Parathyroid adenoma (tissue), 2 donors: Measurements from ENCODE around the gene BOLA3.

Experiments
- H2AFZ ChIP-seq: fragments of 300-600 bp; sonication (generic); one replicate; pipeline ENCODE4 v1.7.0; 2017; ENCODE audit warnings: antibody characterized with exemption, mild to moderate bottlenecking
- H3K27ac ChIP-seq: fragments of 300-600 bp; sonication (generic); one replicate; pipeline ENCODE4 v1.7.0; 2017
- H3K27me3 ChIP-seq: fragments of 300-600 bp; sonication (generic); one replicate; pipeline ENCODE4 v1.7.0; 2017; ENCODE audit warnings: low read length; ENCODE audit not compliant: control insufficient read depth, insufficient read depth
- H3K36me3 ChIP-seq: fragments of 300-600 bp; sonication (generic); one replicate; pipeline ENCODE4 v1.7.0; 2017; ENCODE audit warnings: low read length; ENCODE audit not compliant: control insufficient read depth, insufficient read depth
- H3K4me1 ChIP-seq: fragments of 300-600 bp; sonication (generic); one replicate; pipeline ENCODE4 v1.7.0; 2017; ENCODE audit warnings: control low read depth
- H3K4me2 ChIP-seq: fragments of 300-600 bp; sonication (generic); one replicate; pipeline ENCODE4 v1.7.0; 2017; ENCODE audit warnings: low read length
- H3K4me3 ChIP-seq: fragments of 300-600 bp; sonication (generic); one replicate; pipeline ENCODE4 v1.7.0; 2017; ENCODE audit warnings: low read depth, low read length
- H3K79me2 ChIP-seq: fragments of 300-600 bp; sonication (generic); one replicate; pipeline ENCODE4 v1.7.0; 2017; ENCODE audit warnings: control low read depth
- H3K9ac ChIP-seq: fragments of 300-600 bp; sonication (generic); one replicate; pipeline ENCODE4 v1.7.0; 2017; ENCODE audit warnings: mild to moderate bottlenecking
- H3K9me3 ChIP-seq: fragments of 300-600 bp; sonication (generic); one replicate; pipeline ENCODE4 v1.7.0; 2017; ENCODE audit warnings: low read length; ENCODE audit not compliant: control insufficient read depth
- TF ChIP-seq, protein P1 (sequence below): fragments of 300-600 bp; sonication (generic); IDR thresholded peaks from one replicate; pipeline ENCODE4 v1.7.0; 2017; ENCODE audit warnings: antibody characterized with exemption, mild to moderate bottlenecking
- donor health status: primary hyperparathyroidism.

BOLA3 gene

GRCh38 chr2:74119912-74120825 is 27.5 kb downstream of the BOLA3 start:
- Histone ChIP-seq H3K4me3 (peak overlapping the region; percentile 62), H3K9ac (peak overlapping the region; percentile 30), H3K4me2 (peak overlapping the region; percentile 55), H3K27me3 (no peaks in the 10 kb centered on the region), H2AFZ (peak overlapping the region; percentile 87), H3K4me1 (no peaks in the 10 kb centered on the region), H3K36me3 (no peaks in the 10 kb centered on the region), H3K27ac (peak overlapping the region; percentile 89), H3K79me2 (no peaks in the 10 kb centered on the region), H3K9me3 (no peaks in the 10 kb centered on the region)
- TF ChIP-seq, protein P1, sequence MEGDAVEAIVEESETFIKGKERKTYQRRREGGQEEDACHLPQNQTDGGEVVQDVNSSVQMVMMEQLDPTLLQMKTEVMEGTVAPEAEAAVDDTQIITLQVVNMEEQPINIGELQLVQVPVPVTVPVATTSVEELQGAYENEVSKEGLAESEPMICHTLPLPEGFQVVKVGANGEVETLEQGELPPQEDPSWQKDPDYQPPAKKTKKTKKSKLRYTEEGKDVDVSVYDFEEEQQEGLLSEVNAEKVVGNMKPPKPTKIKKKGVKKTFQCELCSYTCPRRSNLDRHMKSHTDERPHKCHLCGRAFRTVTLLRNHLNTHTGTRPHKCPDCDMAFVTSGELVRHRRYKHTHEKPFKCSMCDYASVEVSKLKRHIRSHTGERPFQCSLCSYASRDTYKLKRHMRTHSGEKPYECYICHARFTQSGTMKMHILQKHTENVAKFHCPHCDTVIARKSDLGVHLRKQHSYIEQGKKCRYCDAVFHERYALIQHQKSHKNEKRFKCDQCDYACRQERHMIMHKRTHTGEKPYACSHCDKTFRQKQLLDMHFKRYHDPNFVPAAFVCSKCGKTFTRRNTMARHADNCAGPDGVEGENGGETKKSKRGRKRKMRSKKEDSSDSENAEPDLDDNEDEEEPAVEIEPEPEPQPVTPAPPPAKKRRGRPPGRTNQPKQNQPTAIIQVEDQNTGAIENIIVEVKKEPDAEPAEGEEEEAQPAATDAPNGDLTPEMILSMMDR, result peak; percentile 42

GRCh38 chr2:74119339-74119738 is 28.4 kb downstream of the BOLA3 start:
- Histone ChIP-seq H3K4me2 (no peak overlapping the region), H3K9me3 (no peaks in the 10 kb centered on the region), H3K79me2 (no peaks in the 10 kb centered on the region), H3K9ac (no peak overlapping the region), H3K27me3 (no peaks in the 10 kb centered on the region), H3K4me3 (no peak overlapping the region), H2AFZ (peak overlapping the region; percentile 87), H3K4me1 (no peaks in the 10 kb centered on the region), H3K36me3 (no peaks in the 10 kb centered on the region), H3K27ac (no peak overlapping the region)
- TF ChIP-seq, protein P1, result no peak

DNA sequence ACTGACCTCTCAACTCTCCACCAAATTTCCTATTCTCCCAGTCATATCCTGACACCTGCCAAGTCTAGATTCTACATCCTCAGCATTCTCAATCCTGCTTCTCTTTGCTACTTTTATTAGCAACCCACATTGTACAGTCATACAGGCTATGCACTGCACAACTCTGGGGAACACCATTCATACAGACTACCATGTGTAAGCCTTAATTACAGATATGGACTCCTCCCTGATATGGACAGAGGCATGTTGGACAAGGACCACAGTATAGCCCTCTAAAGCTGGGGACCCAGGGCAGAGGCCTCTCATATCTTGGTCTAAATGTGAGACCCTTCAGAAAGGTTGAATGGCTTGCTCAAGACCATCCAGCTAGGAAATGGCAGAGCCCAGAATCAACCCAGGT is 36.3 kb downstream of the BOLA3 start:
- no peaks in the 10 kb centered on the region for H3K27me3 ChIP-seq
- H3K36me3 ChIP-seq, result no peaks in the 10 kb centered on the region
- H3K4me2 ChIP-seq, result no peak overlapping the region
- TF ChIP-seq, protein P1, result no peak
- no peaks in the 10 kb centered on the region for H3K9me3 ChIP-seq
- H3K79me2 ChIP-seq, result no peaks in the 10 kb centered on the region
- H3K4me1 ChIP-seq, result no peaks in the 10 kb centered on the region
- no peak overlapping the region for H2AFZ ChIP-seq
- H3K4me3 ChIP-seq, result no peak overlapping the region
- H3K9ac ChIP-seq, result no peak overlapping the region
- H3K27ac ChIP-seq, result no peak overlapping the region

GRCh38 chr2:74110537-74110936 is 37.2 kb downstream of the BOLA3 start:
- Histone ChIP-seq H3K27ac (no peak overlapping the region), H3K27me3 (no peaks in the 10 kb centered on the region)

More at GRCh38 chr2:74110537-74110936, 37.2 kb downstream of the BOLA3 start:
- H3K79me2 ChIP-seq, result no peaks in the 10 kb centered on the region
- no peaks in the 10 kb centered on the region for H3K4me1 ChIP-seq
- H3K36me3 ChIP-seq, result no peaks in the 10 kb centered on the region
- no peak overlapping the region for H3K9ac ChIP-seq
- TF ChIP-seq, protein P1, result no peak
- H3K9me3 ChIP-seq, result no peaks in the 10 kb centered on the region
- H2AFZ ChIP-seq, result no peak overlapping the region
- no peak overlapping the region for H3K4me2 ChIP-seq
- no peak overlapping the region for H3K4me3 ChIP-seq
